ENCODE results near the gene IL23R.
"Not testable (repeated sequence)": the region's sequence is repeated elsewhere in the genome, so short reads cannot be mapped to it uniquely, and the experiment has no call there.

Gene IL23R, protein sequence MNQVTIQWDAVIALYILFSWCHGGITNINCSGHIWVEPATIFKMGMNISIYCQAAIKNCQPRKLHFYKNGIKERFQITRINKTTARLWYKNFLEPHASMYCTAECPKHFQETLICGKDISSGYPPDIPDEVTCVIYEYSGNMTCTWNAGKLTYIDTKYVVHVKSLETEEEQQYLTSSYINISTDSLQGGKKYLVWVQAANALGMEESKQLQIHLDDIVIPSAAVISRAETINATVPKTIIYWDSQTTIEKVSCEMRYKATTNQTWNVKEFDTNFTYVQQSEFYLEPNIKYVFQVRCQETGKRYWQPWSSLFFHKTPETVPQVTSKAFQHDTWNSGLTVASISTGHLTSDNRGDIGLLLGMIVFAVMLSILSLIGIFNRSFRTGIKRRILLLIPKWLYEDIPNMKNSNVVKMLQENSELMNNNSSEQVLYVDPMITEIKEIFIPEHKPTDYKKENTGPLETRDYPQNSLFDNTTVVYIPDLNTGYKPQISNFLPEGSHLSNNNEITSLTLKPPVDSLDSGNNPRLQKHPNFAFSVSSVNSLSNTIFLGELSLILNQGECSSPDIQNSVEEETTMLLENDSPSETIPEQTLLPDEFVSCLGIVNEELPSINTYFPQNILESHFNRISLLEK

GRCh38 chr1:67166196-67166595 lies at the start of gene IL23R:
IL23R (plus strand) TSS chr1:67166454; CDS start chr1:67168121, 1,667 bp downstream.
- DNase-seq (ENCODE audit: low read depth in 1 of 2, low spot score in 1 of 2), result peak in 1 of 2 donors; percentile 57

- no peak for DNase-seq (ENCODE audit: low read depth in 1 of 2, low spot score in 1 of 2)
Measured at GRCh38 chr1:67118191-67118590, 48.1 kb upstream of the IL23R start.

GRCh38 chr1:67118646-67119045 lies 47.6 kb upstream of the IL23R start:
- no peak for DNase-seq (ENCODE audit: low read depth in 1 of 2, low spot score in 1 of 2)

- DNase-seq (ENCODE audit: low read depth in 1 of 2, low spot score in 1 of 2), result no peak
Measured at GRCh38 chr1:67120855-67121619, 45.2 kb upstream of the IL23R start.

- no peak for DNase-seq (ENCODE audit: low read depth in 1 of 2, low spot score in 1 of 2)
Measured at GRCh38 chr1:67124455-67124854, 41.8 kb upstream of the IL23R start.

DNA sequence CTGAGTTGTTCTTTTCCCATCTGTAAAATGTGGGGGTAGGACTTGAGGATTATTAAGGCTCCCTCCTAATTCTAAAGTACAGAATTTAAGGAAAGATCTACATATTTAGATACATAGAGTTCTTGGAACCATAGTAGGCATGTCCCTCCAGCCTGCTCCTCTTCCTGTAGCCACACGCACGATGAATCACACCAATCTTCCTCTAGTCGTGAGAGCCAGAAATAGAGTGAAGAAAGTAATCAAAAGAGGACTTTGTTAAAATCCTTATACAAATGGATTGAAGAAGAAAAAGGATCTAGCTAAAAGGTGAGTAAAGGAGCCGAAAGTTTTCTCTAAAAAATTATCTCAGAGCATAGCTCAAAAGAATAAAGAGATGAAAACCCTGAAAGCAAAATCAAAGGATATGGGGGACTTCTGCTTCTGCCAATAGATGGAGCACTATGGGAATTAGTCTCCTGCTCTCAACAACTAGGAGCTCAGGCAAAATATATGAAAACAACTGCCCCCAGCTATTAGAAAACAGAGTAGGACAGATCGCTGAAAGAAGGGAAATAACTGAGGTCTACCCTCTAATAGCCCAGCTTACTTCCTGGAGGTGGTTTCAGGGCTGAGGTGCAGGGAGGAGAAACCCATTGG lies 40.0 kb upstream of the IL23R start:
- DNase-seq (ENCODE audit: low read depth in 1 of 2, low spot score in 1 of 2), result no peak

DNA sequence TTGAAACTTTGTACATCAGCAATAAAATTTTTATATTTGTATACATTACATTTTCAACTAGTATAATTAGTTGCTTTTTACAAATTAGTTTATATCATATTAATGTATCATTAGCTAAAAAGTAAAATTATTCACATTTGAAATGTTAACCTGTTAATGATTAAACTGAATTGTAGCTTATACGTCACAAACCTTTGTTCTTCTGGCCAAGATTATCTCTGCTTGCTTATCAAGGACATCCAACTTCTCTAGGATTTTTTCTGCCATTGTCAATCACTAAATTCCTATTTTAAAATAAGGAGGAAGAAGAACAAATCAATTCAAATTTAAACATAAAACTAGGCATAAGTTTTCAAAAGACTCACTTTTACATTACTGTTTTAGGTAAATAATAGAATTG lies 39.3 kb upstream of the IL23R start:
- DNase-seq (ENCODE audit: low read depth in 1 of 2, low spot score in 1 of 2), result no peak

GRCh38 chr1:67130673-67131072 lies 35.6 kb upstream of the IL23R start:
- DNase-seq (ENCODE audit: low read depth in 1 of 2, low spot score in 1 of 2), result no peak

DNA sequence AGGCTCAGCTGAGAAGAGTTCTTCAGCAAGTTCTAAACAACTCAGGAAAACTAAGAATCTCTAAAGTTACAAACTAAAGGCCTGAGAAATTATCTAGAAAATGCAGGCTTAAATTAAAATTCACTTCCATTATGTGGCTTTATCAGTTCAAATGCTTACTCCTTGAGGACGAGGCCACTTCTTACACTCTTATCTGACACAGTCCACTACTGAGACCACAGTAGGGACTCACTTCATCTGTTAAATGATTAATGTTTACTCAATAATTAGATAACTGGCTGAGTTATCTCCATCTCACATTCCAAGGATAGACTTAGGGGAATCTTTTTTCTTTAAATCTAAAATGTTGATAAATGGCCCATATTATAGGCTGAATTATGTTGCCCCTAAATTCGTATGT lies 33.1 kb upstream of the IL23R start:
- no peak for DNase-seq (ENCODE audit: low read depth in 1 of 2, low spot score in 1 of 2)

GRCh38 chr1:67134695-67135094 lies 31.6 kb upstream of the IL23R start, which contains the start of gene C1orf141:
C1orf141 (minus strand) TSS chr1:67134970; CDS start chr1:67127240, 7,730 bp downstream.
- no peak for DNase-seq (ENCODE audit: low read depth in 1 of 2, low spot score in 1 of 2)

DNA sequence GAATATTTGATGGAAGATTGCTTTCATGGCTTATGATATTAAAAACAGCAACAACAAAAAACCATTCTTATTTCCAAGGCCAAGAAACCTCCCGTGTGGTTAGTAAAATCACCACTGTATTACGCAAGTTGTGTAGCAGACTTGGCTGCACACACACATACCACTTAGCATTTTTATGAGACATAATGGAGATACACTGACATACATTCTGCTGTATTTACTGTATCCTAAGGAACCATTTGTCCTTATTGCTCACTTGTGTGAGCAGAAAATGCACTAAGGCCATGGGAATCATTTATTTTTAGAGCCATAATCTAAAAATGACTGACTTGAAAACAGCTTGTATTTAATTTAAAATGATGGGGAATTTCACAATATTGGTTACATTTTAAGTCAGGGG lies 30.9 kb upstream of the IL23R start:
- DNase-seq (ENCODE audit: low read depth in 1 of 2, low spot score in 1 of 2), result no peak

DNA sequence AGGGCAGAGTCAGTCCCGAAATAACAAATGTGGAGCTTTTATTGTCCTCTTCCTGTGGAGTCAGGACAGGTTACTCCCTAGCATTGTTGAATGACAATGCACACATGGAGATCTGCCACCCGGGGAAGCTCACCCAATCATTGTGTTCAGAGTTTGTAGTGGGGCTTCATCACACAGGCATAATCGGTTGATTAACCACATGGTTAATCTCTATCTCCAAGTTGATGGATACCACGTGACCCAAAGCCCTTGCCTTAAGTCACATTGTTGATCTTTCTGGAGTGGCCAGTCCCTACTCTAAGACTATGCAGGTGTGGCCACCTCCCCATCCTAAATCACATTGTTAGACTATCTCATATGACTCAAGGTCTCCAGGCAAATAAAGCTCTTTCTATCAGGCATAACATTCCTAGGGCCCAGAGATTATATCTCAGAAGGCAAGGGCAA lies 28.9 kb upstream of the IL23R start:
- DNase-seq (ENCODE audit: low read depth in 1 of 2, low spot score in 1 of 2), result no peak

GRCh38 chr1:67138813-67139499 lies 27.3 kb upstream of the IL23R start:
- DNase-seq (ENCODE audit: low read depth in 1 of 2, low spot score in 1 of 2), result no peak

DNA sequence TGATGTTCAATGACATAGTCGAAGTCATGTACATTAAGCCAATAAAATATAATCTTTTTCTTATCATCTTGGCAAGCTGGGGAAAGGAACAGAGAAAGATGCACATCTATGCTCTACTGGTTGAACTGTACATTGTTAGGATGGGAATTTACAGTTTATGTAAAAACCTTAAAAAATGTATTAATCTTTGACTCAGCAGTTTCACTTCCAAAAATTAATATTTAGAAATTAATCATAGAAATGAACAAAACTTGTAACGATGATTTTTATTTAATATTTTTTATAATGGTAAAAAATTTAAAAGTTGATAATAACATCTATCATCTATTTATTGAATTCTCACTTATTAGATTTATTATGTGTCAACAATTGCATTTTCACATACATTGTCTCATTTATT lies 25.8 kb upstream of the IL23R start:
- DNase-seq (ENCODE audit: low read depth in 1 of 2, low spot score in 1 of 2), result no peak

DNA sequence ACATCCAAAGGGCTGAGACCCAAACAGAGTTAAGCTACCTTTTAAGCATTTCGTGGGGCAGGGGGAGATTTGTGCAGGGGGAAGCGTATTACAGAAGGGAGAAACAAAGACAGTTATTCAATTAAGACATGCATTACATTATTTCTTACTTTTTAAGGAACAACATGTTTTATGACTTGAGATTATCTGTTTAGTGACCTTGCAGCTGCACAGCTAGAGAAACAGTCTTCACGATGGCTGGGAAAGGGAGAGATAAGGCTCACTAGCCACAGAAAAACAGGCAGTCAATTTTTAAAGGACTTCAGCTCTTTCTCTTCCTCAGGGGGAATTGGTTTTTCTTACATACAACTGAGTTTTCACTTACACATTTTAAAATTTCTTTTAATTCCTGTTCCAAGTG lies 24.4 kb upstream of the IL23R start:
- not testable (repeated sequence) for DNase-seq (ENCODE audit: low read depth in 1 of 2, low spot score in 1 of 2)

DNA sequence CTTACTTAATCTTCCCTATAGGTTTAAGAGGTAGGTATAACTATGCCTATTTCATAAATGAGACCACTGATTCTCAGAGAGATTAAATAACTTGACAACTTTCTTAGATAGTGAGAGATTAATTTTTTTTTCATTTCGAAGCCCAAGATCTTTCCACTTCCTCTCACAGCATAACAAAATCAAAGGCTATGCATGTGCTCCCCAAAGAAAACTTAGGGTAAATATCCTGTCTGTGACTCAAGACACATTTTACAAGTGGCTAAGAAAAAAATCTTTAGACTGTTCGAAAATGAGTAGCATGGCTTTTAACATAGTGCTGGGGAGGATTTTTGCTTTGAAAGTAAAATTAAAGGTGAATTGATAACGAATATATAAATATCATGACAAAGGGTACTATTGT lies 23.3 kb upstream of the IL23R start:
- no peak for DNase-seq (ENCODE audit: low read depth in 1 of 2, low spot score in 1 of 2)

DNA sequence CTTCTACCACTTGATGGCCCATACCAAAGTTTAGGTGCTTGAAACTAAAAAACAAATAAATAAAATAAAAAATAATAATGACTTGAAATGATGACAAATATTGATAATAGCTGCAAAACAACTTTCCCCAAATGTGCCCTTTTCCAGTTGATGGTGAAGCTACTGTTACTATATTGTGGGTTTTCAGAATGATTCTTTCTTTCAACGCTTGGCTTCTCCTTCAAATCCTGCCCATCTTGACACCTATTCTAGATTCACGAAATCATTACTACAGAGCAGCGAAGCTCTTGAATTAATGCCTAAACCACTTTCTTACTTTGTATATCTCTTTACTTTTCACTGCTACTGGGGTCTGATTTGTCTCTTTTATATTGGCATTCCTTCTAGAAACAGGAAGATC lies 22.3 kb upstream of the IL23R start:
- no peak for DNase-seq (ENCODE audit: low read depth in 1 of 2, low spot score in 1 of 2)

- DNase-seq (ENCODE audit: low read depth in 1 of 2, low spot score in 1 of 2), result no peak
Measured at GRCh38 chr1:67144696-67145095, 21.6 kb upstream of the IL23R start.

- no peak for DNase-seq (ENCODE audit: low read depth in 1 of 2, low spot score in 1 of 2)
Measured at GRCh38 chr1:67146101-67146500, 20.2 kb upstream of the IL23R start.

- no peak for DNase-seq (ENCODE audit: low read depth in 1 of 2, low spot score in 1 of 2)
Measured at GRCh38 chr1:67146539-67146938, 19.7 kb upstream of the IL23R start.

GRCh38 chr1:67147973-67148372 lies 18.3 kb upstream of the IL23R start:
- DNase-seq (ENCODE audit: low read depth in 1 of 2, low spot score in 1 of 2), result not testable (repeated sequence)
